Measurements from ENCODE around the gene MPST.

The MPST gene

DNA sequence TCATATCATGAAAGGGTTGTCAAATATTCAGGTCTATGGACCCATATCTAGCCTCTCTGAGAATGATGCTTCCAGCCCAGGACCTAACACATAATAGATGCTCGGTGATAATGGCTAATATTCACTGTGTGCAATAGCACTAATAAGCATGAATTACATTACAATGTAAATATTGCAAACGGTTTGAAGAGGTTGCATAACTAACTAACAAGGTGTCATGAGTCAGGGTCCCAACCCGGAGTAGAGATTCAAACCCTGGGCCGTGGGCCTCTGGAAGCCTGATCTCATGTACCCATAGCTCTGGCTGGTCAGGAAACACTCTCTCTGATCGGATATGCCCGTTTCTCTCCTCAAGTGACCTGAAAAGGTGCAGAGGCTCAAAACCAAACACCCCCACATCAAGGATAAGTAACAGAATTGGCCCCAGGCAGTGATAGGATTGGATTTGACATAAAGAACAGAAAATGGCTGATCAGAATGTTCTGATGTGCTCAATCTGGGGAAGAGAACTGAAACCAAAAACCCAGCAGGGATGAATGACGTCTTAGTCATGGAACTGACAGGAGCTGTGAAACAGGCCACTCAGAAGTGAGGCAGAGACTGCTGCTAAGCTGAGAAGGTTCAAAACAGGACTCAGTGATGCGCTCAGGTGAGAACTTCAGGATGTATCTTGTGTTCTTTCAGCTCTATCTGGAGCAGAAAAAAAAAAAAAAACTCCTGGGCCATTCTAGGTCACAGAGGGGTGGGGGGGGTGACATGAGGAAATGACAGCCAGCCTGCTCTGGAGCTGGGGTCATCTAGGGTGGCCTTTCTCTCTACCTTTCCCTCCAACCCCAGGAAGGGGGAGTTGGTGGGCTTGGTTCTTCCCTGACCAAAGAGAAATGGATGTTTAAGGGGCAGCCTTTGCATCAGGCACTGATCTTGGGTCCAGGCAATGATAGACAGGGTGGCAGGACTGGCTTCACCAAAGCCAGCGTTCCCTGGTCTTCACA lies 25.4 kb downstream of the MPST start:
- no peak overlapping the region for H3K4me2 ChIP-seq (ENCODE audit: low read length)
- no peaks in the 10 kb centered on the region for H3K9me2 ChIP-seq (replicated peaks; ENCODE audit: control insufficient read depth, low read length)
- H3K27me3 ChIP-seq (ENCODE audit: control insufficient read depth, low read length): peaks cover 25% of the 10 kb centered on the region
- no peak overlapping the region for H3K27ac ChIP-seq (ENCODE audit: low read depth, low read length)
- H3K4me1 ChIP-seq (ENCODE audit: control insufficient read depth, low read length): peaks cover 8% of the 10 kb centered on the region; the same call in 1 of the 2 replicates
- H3K36me3 ChIP-seq (ENCODE audit: control insufficient read depth, low read length): no peaks in the 10 kb centered on the region
- no peaks in the 10 kb centered on the region for H3K79me2 ChIP-seq (ENCODE audit: control insufficient read depth, low read length)
- no peaks in the 10 kb centered on the region for H3F3A ChIP-seq (ENCODE audit: control insufficient read depth, insufficient read depth)
- no peak overlapping the region for H3K4me3 ChIP-seq (ENCODE audit: low read length)
- H4K20me1 ChIP-seq (ENCODE audit: control insufficient read depth, insufficient read depth, low read depth, low read length): no peaks in the 10 kb centered on the region
- TF ChIP-seq EZH2phosphoT487 (IDR thresholded peaks at IDR 0.05; ENCODE audit: borderline replicate concordance, low read length) (no peak), CTCF (IDR thresholded peaks at IDR 0.05; ENCODE audit: low read depth, low read length, poor library complexity, severe bottlenecking) (no peak)
- no peaks in the 10 kb centered on the region for H3K9me3 ChIP-seq (ENCODE audit: control insufficient read depth, insufficient read depth, low read length)

GRCh38 chr22:37045958-37046357 lies 26.4 kb downstream of the MPST start:
- Histone ChIP-seq H3K27ac (ENCODE audit: low read depth, low read length) (no peak overlapping the region), H3K9me3 (ENCODE audit: control insufficient read depth, insufficient read depth, low read length) (no peaks in the 10 kb centered on the region), H3K79me2 (ENCODE audit: control insufficient read depth, low read length) (no peaks in the 10 kb centered on the region), H3K27me3 (ENCODE audit: control insufficient read depth, low read length) (peaks cover 22% of the 10 kb centered on the region), H4K20me1 (ENCODE audit: control insufficient read depth, insufficient read depth, low read depth, low read length) (no peaks in the 10 kb centered on the region), H3K4me3 (ENCODE audit: low read length) (no peak overlapping the region), H3K36me3 (ENCODE audit: control insufficient read depth, low read length) (no peaks in the 10 kb centered on the region), H3K9me2 (replicated peaks; ENCODE audit: control insufficient read depth, low read length) (no peaks in the 10 kb centered on the region), H3F3A (ENCODE audit: control insufficient read depth, insufficient read depth) (no peaks in the 10 kb centered on the region), H3K4me1 (ENCODE audit: control insufficient read depth, low read length) (peaks cover 8% of the 10 kb centered on the region; the same call in 1 of the 2 replicates), H3K4me2 (ENCODE audit: low read length) (no peak overlapping the region)
- TF ChIP-seq EZH2phosphoT487 (IDR thresholded peaks at IDR 0.05; ENCODE audit: borderline replicate concordance, low read length) (no peak), CTCF (IDR thresholded peaks at IDR 0.05; ENCODE audit: low read depth, low read length, poor library complexity, severe bottlenecking) (peak; percentile 71)

- H3K4me3 ChIP-seq (ENCODE audit: low read length): no peak overlapping the region
- H3K4me2 ChIP-seq (ENCODE audit: low read length): no peak overlapping the region
- H3K79me2 ChIP-seq (ENCODE audit: control insufficient read depth, low read length): no peaks in the 10 kb centered on the region
- TF ChIP-seq CTCF (IDR thresholded peaks at IDR 0.05; ENCODE audit: low read depth, low read length, poor library complexity, severe bottlenecking) (no peak), EZH2phosphoT487 (IDR thresholded peaks at IDR 0.05; ENCODE audit: borderline replicate concordance, low read length) (no peak)
- peaks cover 10% of the 10 kb centered on the region; the same call in 1 of the 2 replicates for H3K4me1 ChIP-seq (ENCODE audit: control insufficient read depth, low read length)
- H3K36me3 ChIP-seq (ENCODE audit: control insufficient read depth, low read length): no peaks in the 10 kb centered on the region
- no peak overlapping the region for H3K27ac ChIP-seq (ENCODE audit: low read depth, low read length)
- no peaks in the 10 kb centered on the region for H3F3A ChIP-seq (ENCODE audit: control insufficient read depth, insufficient read depth)
- H3K9me3 ChIP-seq (ENCODE audit: control insufficient read depth, insufficient read depth, low read length): no peaks in the 10 kb centered on the region
- peaks cover 19% of the 10 kb centered on the region for H3K27me3 ChIP-seq (ENCODE audit: control insufficient read depth, low read length)
- no peaks in the 10 kb centered on the region for H3K9me2 ChIP-seq (replicated peaks; ENCODE audit: control insufficient read depth, low read length)
- no peaks in the 10 kb centered on the region for H4K20me1 ChIP-seq (ENCODE audit: control insufficient read depth, insufficient read depth, low read depth, low read length)
These were observed 27.0 kb downstream of the MPST start for GRCh38 chr22:37046589-37046988.
